Esophagus muscularis mucosa (tissue), 4 donors: Measurements from ENCODE around the gene AVEN. TPM values are rescaled to one million over a fixed set of nuclear protein-coding genes. Genes with fewer than 3 reads are reported as not detected.

Experiments
- DNase-seq: peaks from one replicate; pipeline ENCODE4 v3.0.0-alpha.2; 2017; ENCODE audit errors: extremely low spot score
- H3K27ac ChIP-seq, 4 donors: fragments of 200-600 bp; sonication (generic); replicated peaks in 1 of 4; 1 replicate in 3 of 4; 2 replicates in 1 of 4; pipeline ENCODE4 v1.5.1; 2016 to 2019; ENCODE audit warnings: mild to moderate bottlenecking in 1 of 4
- H3K27me3 ChIP-seq, 4 donors: fragments of 200-600 bp; sonication (generic); one replicate each; pipeline versions ENCODE4 v1.5.1 to v1.6.0; 2016 to 2019
- H3K36me3 ChIP-seq, 4 donors: fragments of 200-600 bp; sonication (generic); one replicate each; pipeline ENCODE4 v1.5.1; 2016 to 2019
- H3K4me1 ChIP-seq, 4 donors: fragments of 200-600 bp; sonication (generic); one replicate each; pipeline ENCODE4 v1.5.1; 2016 to 2019
- H3K4me3 ChIP-seq, 4 donors: fragments of 200-600 bp; sonication (generic); 1 replicate in 2 of 4; 2 replicates in 2 of 4; pipeline ENCODE4 v1.5.1; 2016 to 2019; ENCODE audit warnings: mild to moderate bottlenecking in 4 of 4, moderate library complexity in 1 of 4
- H3K9me3 ChIP-seq, 4 donors: fragments of 200-600 bp; sonication (generic); 1 replicate in 3 of 4; 2 replicates in 1 of 4; pipeline ENCODE4 v1.5.1; 2016 to 2019
- CTCF ChIP-seq, 3 experiments: fragments of 200-600 bp in 2 of 3; fragments of 450-650 bp in 1 of 3; sonication (generic) in 2 of 3; IDR thresholded peaks; one replicate each; pipeline ENCODE4 v1.5.1; 2017 to 2019; ENCODE audit warnings: antibody characterized with exemption in 3 of 3, mild to moderate bottlenecking in 2 of 3, moderate library complexity in 1 of 3
- EP300 ChIP-seq: sonication (generic); formaldehyde crosslinking; IDR thresholded peaks from one replicate; pipeline ENCODE4 v1.6.1; 2017; ENCODE audit warnings: antibody characterized with exemption
- POLR2A ChIP-seq: fragments of 450-650 bp; IDR thresholded peaks from one replicate; pipeline ENCODE4 v1.6.1; 2017; ENCODE audit warnings: antibody characterized with exemption, moderate library complexity, mild to moderate bottlenecking, low read depth
- POLR2AphosphoS5 ChIP-seq, 2 donors: sonication (generic); formaldehyde crosslinking; IDR thresholded peaks; one replicate each; pipeline ENCODE4 v1.6.1; 2017; ENCODE audit warnings: antibody characterized with exemption in 2 of 2
- WGBS: methylation state at CpG from one replicate; pipeline ENCODE4 v1.1.5; 2018; 5-methylcytosine and 5-hydroxymethylcytosine counted together
- intact Hi-C: fragments of 100-400 bp; cut with DNase I; formaldehyde crosslinking; loops from one replicate; pipeline ENCODE4 v1.15.1; 2023
- total RNA-seq, 4 donors: library from RNA; depleted of rRNA; stranded (reverse); fragments of >200 nt; gene quantifications; one replicate each; pipeline versions ENCODE4 v1.1.0 to v1.2.1, GENCODE V29; 2016

Gene AVEN
- total RNA-seq, 4 donors from 2014 or later: 18.2 to 30.9 (median 27.6) TPM

GRCh38 chr15:33987444-33987843 is 51.6 kb downstream of the AVEN start:
- H3K9me3 ChIP-seq: no peaks in the 10 kb centered on the region
- no peak for DNase-seq
- no peaks in the 10 kb centered on the region for H3K36me3 ChIP-seq
- no peak overlapping the region for H3K27ac ChIP-seq
- H3K4me3 ChIP-seq: no peak overlapping the region
- peaks cover 0 to 11% (median 9%) of the 10 kb centered on the region in 4 donors for H3K4me1 ChIP-seq
- intact Hi-C loops: no loop called here
- TF ChIP-seq CTCF (IDR thresholded peaks at IDR 0.05) (no peak), POLR2AphosphoS5 (IDR thresholded peaks at IDR 0.05) (no peak)
- H3K27me3 ChIP-seq: no peaks in the 10 kb centered on the region
- WGBS: 93% methylated on average over 3 of the region's 3 CpGs

GRCh38 chr15:33985751-33986150 is 53.3 kb downstream of the AVEN start:
- WGBS: 64% methylated on average over 3 of the region's 3 CpGs
- intact Hi-C loops: no loop called here
- TF ChIP-seq EP300: no peak
- TF ChIP-seq POLR2A: no peak
- TF ChIP-seq CTCF (IDR thresholded peaks at IDR 0.05): no peak
- no peak for TF ChIP-seq POLR2AphosphoS5 (IDR thresholded peaks at IDR 0.05)
- Histone ChIP-seq H3K36me3 (no peaks in the 10 kb centered on the region), H3K27me3 (no peaks in the 10 kb centered on the region), H3K4me1 (peaks cover 0 to 11% (median 9%) of the 10 kb centered on the region in 4 donors), H3K9me3 (no peaks in the 10 kb centered on the region), H3K27ac (no peak overlapping the region), H3K4me3 (no peak overlapping the region)
- DNase-seq: no peak

GRCh38 chr15:33985287-33985686 is 53.7 kb downstream of the AVEN start:
- TF ChIP-seq POLR2AphosphoS5 (IDR thresholded peaks at IDR 0.05) (no peak), EP300 (no peak), CTCF (IDR thresholded peaks at IDR 0.05) (no peak), POLR2A (no peak)
- H3K4me3 ChIP-seq: no peak overlapping the region
- no peaks in the 10 kb centered on the region for H3K9me3 ChIP-seq
- no peaks in the 10 kb centered on the region for H3K27me3 ChIP-seq
- WGBS: 75% methylated on average over 1 of the region's 1 CpG
- no peak for DNase-seq
- no peaks in the 10 kb centered on the region for H3K36me3 ChIP-seq
- no peak overlapping the region for H3K27ac ChIP-seq
- peaks cover 0 to 11% (median 9%) of the 10 kb centered on the region in 4 donors for H3K4me1 ChIP-seq
- intact Hi-C loops: no loop called here

GRCh38 chr15:33982516-33982915 is 56.5 kb downstream of the AVEN start:
- Histone ChIP-seq H3K27me3 (no peaks in the 10 kb centered on the region), H3K27ac (no peak overlapping the region), H3K36me3 (no peaks in the 10 kb centered on the region), H3K4me1 (peaks cover 0 to 11% (median 9%) of the 10 kb centered on the region in 4 donors), H3K4me3 (no peak overlapping the region), H3K9me3 (no peaks in the 10 kb centered on the region)
- 95% methylated on average over 1 of the region's 1 CpG for WGBS
- DNase-seq: no peak
- TF ChIP-seq EP300 (no peak), POLR2AphosphoS5 (IDR thresholded peaks at IDR 0.05) (no peak), CTCF (IDR thresholded peaks at IDR 0.05) (no peak), POLR2A (no peak)
- intact Hi-C loops: no loop called here

GRCh38 chr15:33980159-33980558 is 58.8 kb downstream of the AVEN start:
- Histone ChIP-seq H3K27me3 (no peaks in the 10 kb centered on the region), H3K9me3 (no peaks in the 10 kb centered on the region), H3K36me3 (no peaks in the 10 kb centered on the region), H3K4me1 (peaks cover 0 to 4% (median 3%) of the 10 kb centered on the region in 4 donors), H3K4me3 (no peak overlapping the region), H3K27ac (no peak overlapping the region)
- DNase-seq: no peak
- WGBS: 65% methylated on average over 7 of the region's 7 CpGs
- no peak for TF ChIP-seq POLR2AphosphoS5 (IDR thresholded peaks at IDR 0.05)
- TF ChIP-seq POLR2A: no peak
- TF ChIP-seq EP300: no peak
- TF ChIP-seq CTCF (IDR thresholded peaks at IDR 0.05): no peak
- intact Hi-C loops: no loop called here
